ENCODE results near the gene KLK2.
A peak's percentile ranks its signal among the peaks of the same experiment; 100 is the strongest.

The KLK2 gene

GRCh38 chr19:50896591-50897190, 23.5 kb downstream of the KLK2 start:
- peaks cover 0 to 14% of the 10 kb centered on the region in 2 donors for H3K9me3 Mint-ChIP-seq
- ATAC-seq (peak; percentile 98), DNase-seq (peak in 1 of 2 donors; percentile 48)
- no peak overlapping the region for H3K27ac Mint-ChIP-seq
- peaks cover 51% of the 10 kb centered on the region for H3K27me3 Mint-ChIP-seq
- no peaks in the 10 kb centered on the region for H3K4me1 Mint-ChIP-seq
- H3K4me3 Mint-ChIP-seq = no peak overlapping the region

DNA sequence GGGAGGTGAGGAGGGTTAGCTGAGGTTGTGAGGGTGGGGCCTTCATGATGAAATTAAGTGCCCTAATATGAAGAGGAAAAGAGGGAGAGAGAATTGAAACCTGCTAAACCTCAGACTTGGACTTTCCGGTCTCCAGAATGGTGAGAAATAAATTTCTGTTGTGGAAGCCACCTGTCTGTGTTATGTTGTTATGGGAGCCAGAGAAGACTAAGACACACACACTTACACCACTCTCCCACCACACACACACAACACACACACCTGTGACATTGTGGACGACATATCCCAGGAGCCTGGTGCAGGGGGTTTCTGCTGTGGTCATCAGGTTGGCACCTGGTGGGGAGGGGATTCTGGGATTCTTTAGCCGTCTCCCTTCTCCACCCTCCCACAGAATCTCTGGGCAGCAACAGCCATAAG, 24.0 kb downstream of the KLK2 start:
- ATAC-seq (no peak), DNase-seq (no peak)
- H3K27me3 Mint-ChIP-seq = peaks cover 47% of the 10 kb centered on the region
- H3K9me3 Mint-ChIP-seq = peaks cover 0 to 14% of the 10 kb centered on the region in 2 donors
- H3K4me1 Mint-ChIP-seq = no peaks in the 10 kb centered on the region
- H3K27ac Mint-ChIP-seq = no peak overlapping the region
- no peak overlapping the region for H3K4me3 Mint-ChIP-seq

DNA sequence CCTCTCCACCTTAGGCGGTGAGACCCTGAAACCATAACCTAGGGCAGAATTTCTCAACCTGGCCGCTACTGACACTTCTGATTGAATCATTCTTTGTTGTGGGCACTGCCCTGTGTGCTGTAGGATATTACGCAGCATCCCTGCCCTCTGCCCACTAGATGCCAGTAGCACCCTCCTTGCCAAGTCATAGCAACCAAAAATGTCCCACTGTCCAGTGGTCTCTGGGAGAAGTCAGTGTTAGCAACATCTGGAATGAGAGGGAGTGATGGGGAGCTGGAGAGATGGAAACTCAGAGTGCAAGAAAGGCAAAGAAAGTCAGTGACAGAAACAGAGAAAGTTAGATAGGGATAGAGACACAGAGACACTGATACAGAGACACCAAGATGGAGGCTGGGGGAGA, 24.4 kb downstream of the KLK2 start:
- no peak overlapping the region for H3K4me3 Mint-ChIP-seq
- H3K27me3 Mint-ChIP-seq = peaks cover 43% of the 10 kb centered on the region
- H3K9me3 Mint-ChIP-seq = peaks cover 0 to 14% of the 10 kb centered on the region in 2 donors
- H3K27ac Mint-ChIP-seq = peak overlapping the region in 1 of 2 donors; percentile 16
- no peak for ATAC-seq
- H3K4me1 Mint-ChIP-seq = no peaks in the 10 kb centered on the region
- DNase-seq = no peak

DNA sequence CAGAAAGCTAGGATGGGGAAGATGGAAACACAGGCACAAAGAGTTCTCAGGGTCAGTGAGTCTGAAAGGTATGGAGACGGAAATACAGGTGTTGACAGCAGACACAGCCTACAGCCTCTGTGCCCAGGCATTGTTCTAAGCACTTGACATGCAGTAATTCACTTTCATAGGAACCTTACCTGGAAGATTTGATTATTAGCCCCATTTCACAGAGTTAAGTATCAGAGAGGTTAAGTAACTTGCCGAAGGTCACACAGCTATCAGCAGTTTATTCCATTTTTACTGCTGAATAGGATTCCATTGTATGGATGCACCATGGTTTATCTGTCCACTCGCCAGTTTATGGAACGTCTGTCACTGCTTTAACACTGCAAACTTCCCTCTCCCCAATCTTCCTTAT, 24.8 kb downstream of the KLK2 start:
- Mint-ChIP-seq H3K27ac (peak overlapping the region in 1 of 2 donors; percentile 16), H3K4me1 (no peaks in the 10 kb centered on the region), H3K4me3 (no peak overlapping the region), H3K9me3 (peaks cover 0 to 14% of the 10 kb centered on the region in 2 donors), H3K27me3 (peaks cover 41% of the 10 kb centered on the region)
- ATAC-seq (no peak), DNase-seq (no peak)

- DNase-seq = no peak
- Mint-ChIP-seq H3K4me3 (no peak overlapping the region), H3K27me3 (peaks cover 49% of the 10 kb centered on the region), H3K4me1 (no peaks in the 10 kb centered on the region), H3K27ac (no peak overlapping the region), H3K9me3 (peaks cover 0 to 8% of the 10 kb centered on the region in 2 donors)
- no peak for ATAC-seq
Observed at GRCh38 chr19:50899569-50899968, 26.3 kb downstream of the KLK2 start.

GRCh38 chr19:50902640-50903039, 29.4 kb downstream of the KLK2 start:
- no peak overlapping the region for H3K4me3 Mint-ChIP-seq
- DNase-seq (no peak), ATAC-seq (no peak)
- H3K9me3 Mint-ChIP-seq = no peaks in the 10 kb centered on the region
- H3K4me1 Mint-ChIP-seq = no peaks in the 10 kb centered on the region
- H3K27ac Mint-ChIP-seq = no peak overlapping the region
- peaks cover 31% of the 10 kb centered on the region for H3K27me3 Mint-ChIP-seq

- Mint-ChIP-seq H3K27me3 (peaks cover 14% of the 10 kb centered on the region), H3K4me3 (no peak overlapping the region), H3K4me1 (peaks cover 11% of the 10 kb centered on the region), H3K27ac (no peak overlapping the region), H3K9me3 (no peaks in the 10 kb centered on the region)
- DNase-seq (peak in 1 of 2 donors; percentile 41), ATAC-seq (peak; percentile 56)
Observed at GRCh38 chr19:50906217-50906616, 33.0 kb downstream of the KLK2 start.

GRCh38 chr19:50908336-50908735, 35.1 kb downstream of the KLK2 start:
- no peak for DNase-seq
- Mint-ChIP-seq H3K4me3 (no peak overlapping the region), H3K27me3 (peaks cover 8% of the 10 kb centered on the region), H3K27ac (no peak overlapping the region), H3K9me3 (no peaks in the 10 kb centered on the region), H3K4me1 (peaks cover 17% of the 10 kb centered on the region)
- no peak for ATAC-seq

DNA sequence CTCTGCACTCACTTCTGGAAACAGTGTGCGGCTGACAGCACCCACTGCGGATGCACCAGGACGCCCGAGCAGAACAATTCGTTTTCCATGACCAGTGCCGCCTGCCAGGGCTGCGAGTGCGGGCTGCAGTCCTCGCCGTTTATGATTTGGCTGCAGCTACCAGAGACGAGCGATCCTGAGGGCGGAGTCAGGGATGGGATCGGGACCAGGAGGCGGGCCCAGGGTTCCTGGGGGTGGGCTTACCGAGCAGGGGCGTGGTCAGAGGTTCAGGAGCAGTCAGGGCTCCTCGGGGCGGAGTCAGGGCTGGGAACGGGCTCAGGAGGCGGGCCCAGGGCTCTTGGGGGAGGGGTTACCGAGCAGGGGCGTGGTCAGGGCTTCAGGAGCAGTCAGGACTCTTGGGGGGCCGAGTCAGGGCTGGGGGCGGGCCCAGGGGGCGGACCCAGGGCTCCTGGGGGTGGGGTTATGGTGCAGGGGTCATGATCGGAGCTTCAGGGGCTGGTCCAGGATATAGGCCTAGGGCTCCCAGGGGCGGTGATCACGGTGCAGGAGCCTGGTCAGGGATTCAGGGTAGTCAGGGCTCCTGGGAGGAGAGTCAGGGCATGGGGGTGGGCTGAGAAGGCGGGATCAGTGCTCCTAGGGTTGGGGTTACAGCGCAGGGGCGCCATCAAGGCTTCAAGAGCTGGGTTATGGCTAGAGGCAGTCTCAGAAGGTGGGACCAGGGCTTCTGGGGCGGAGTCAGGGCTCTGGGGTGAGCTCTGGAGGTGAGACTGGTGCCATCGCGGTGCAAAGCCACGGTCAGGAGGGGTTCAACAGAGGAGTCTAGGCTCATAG, 36.2 kb downstream of the KLK2 start:
- peak overlapping the region; percentile 58 to 76 for H3K4me3 Mint-ChIP-seq
- H3K27ac Mint-ChIP-seq = no peak overlapping the region
- H3K4me1 Mint-ChIP-seq = peaks cover 17% of the 10 kb centered on the region
- H3K9me3 Mint-ChIP-seq = no peaks in the 10 kb centered on the region
- DNase-seq (peak in 1 of 2 donors; percentile 19), ATAC-seq (no peak)
- H3K27me3 Mint-ChIP-seq = no peaks in the 10 kb centered on the region

- H3K27ac Mint-ChIP-seq = no peak overlapping the region
- H3K4me3 Mint-ChIP-seq = no peak overlapping the region
- H3K9me3 Mint-ChIP-seq = no peaks in the 10 kb centered on the region
- H3K4me1 Mint-ChIP-seq = peaks cover 17% of the 10 kb centered on the region
- ATAC-seq (no peak), DNase-seq (no peak)
- H3K27me3 Mint-ChIP-seq = no peaks in the 10 kb centered on the region
Observed at GRCh38 chr19:50910722-50911121, 37.5 kb downstream of the KLK2 start.

- H3K4me3 Mint-ChIP-seq = no peak within 1 kb of the TSS
- DNase-seq = no peak
- no peak within 1 kb of the TSS for H3K27ac Mint-ChIP-seq
- no peaks in the 10 kb centered on the region for H3K27me3 Mint-ChIP-seq
- peaks cover 17% of the 10 kb centered on the region for H3K4me1 Mint-ChIP-seq
- no peak for ATAC-seq
- no peaks in the 10 kb centered on the region for H3K9me3 Mint-ChIP-seq
Observed at GRCh38 chr19:50911206-50912101, 38.2 kb downstream of the KLK2 start, which contains the start of gene KLK4. KLK4 (minus strand) TSS chr19:50911395; CDS start chr19:50910738, 657 bp downstream.

DNA sequence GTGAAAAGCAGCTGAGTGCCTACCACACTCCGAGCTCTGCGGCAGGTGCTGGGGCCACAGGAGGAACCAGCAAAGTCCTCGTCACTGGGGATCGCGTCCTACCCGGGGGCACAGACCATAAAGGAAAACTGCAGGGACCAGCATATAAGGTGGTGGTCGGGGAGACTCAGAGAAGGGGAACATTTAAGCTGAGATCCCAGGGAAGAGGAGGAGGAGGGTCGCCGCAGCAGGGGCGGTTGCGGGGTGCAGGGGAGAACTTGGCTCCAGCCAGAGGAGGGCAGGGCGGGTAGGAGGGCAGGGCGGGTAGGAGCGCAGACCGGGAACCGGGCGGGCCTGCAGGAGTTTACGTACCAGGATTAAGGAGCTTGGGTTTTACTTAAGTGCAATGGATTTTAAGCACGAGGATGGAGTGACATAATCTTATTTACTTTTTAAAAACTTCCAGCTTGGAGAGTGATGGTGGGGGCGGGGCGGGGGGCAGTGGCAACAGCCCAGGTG, 38.9 kb downstream of the KLK2 start:
- H3K27ac Mint-ChIP-seq = no peak overlapping the region
- H3K4me1 Mint-ChIP-seq = peaks cover 17% of the 10 kb centered on the region
- H3K9me3 Mint-ChIP-seq = no peaks in the 10 kb centered on the region
- peaks cover 6% of the 10 kb centered on the region for H3K27me3 Mint-ChIP-seq
- H3K4me3 Mint-ChIP-seq = no peak overlapping the region
- ATAC-seq = no peak
- no peak for DNase-seq

DNA sequence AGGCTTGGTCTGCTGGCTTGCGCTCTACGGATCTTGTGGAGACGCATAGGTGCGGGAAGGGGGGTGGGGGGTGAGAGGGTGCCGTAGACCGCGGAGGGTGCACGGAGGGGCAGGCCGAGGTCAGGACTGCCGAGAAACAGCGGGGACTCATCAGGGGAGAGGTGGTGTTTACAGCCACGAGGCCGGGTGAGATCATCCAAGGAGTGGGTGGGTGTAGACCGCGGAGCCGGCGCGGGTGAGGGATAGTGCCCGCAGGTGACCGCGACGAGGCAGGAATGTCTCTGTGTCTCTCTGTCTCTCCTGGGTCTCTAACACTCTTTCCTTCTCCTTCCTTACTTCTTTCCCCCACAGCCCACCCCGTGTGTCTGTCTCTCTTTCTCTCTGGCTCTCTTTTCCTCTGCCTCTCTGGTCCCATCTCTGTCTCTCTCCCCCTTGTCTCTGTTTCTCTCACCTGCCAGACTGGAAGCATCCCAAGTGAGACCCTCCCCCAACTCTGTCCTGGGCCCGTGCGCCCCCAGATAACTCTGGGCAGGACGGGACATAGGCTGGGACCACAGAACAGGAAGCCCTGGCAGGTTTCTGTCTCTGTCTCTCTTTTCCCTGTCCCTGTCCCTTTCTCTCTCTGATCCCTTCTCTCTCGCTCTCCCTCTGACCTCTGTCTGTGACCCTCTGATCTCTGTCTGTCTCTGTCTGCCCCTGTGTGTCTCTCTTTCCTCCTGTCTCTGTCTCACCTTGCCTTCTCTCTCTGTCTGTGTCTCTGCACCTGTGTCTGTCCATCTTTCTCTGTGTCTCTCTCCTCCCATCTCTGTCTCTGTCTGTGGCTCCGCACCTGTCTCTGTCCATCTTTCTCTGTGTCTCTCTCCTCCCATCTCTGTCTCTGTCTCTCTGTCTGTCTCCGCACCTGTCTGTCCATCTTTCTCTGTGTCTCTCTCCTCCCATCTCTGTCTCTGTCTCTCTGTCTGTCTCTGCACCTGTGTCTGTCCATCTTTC, 39.8 kb downstream of the KLK2 start:
- H3K4me1 Mint-ChIP-seq = peaks cover 17% of the 10 kb centered on the region
- peaks cover 8% of the 10 kb centered on the region for H3K27me3 Mint-ChIP-seq
- H3K27ac Mint-ChIP-seq = no peak overlapping the region
- H3K9me3 Mint-ChIP-seq = no peaks in the 10 kb centered on the region
- H3K4me3 Mint-ChIP-seq = no peak overlapping the region
- peak; percentile 25 to 47 for DNase-seq
- ATAC-seq = peak; percentile 79

GRCh38 chr19:50916069-50916468, 42.8 kb downstream of the KLK2 start:
- Mint-ChIP-seq H3K9me3 (no peaks in the 10 kb centered on the region), H3K4me3 (no peak overlapping the region), H3K27me3 (peaks cover 30% of the 10 kb centered on the region), H3K27ac (no peak overlapping the region), H3K4me1 (peaks cover 5% of the 10 kb centered on the region)
- no peak for ATAC-seq
- no peak for DNase-seq

Measured in stimulated activated naive CD8-positive, alpha-beta T cell treated with anti-CD3 and anti-CD28 coated beads, Interleukin-15, amount 100 ng/mL, for 72 hours (primary cell).